ENCODE data around the gene IGSF21.

DNA sequence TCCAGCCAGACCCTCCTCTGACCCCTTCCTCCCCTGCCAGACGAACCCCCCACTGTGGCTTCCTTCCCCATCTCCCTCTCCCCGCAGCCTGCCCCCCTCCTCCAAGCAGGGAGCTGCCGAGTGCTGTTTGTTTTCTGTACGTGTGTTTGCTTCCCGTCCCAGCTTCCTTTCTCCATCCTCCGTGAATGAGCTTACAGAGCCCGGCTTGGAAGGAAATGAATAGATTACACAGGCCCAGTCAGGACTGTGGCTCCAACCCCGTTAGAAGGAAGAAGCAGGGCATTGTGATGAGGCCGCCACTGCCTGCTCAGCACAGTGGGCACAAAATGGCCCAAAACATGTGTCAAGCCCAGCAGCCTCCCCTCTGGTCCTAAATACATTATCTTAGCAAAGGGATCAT lies 123.2 kb downstream of the IGSF21 start:
- TF ChIP-seq CTCF (IDR thresholded peaks at IDR 0.05) (no peak), POLR2A (IDR thresholded peaks at IDR 0.05) (no peak), POLR2AphosphoS5 (IDR thresholded peaks at IDR 0.05) (no peak), EP300 (IDR thresholded peaks at IDR 0.05) (no peak)

Measured in gastroesophageal sphincter (tissue), 3 donors.